Esophagus muscularis mucosa (tissue), 4 donors: ENCODE measurements around the gene APMAP. TPM values are rescaled to one million over a fixed set of nuclear protein-coding genes. Genes with fewer than 3 reads are reported as not detected.
A peak's percentile ranks its signal among the peaks of the same experiment; 100 is the strongest.

Experiments used
- DNase-seq: peaks from one replicate; pipeline ENCODE4 v3.0.0-alpha.2; 2017; ENCODE audit errors: extremely low spot score
- H3K27ac ChIP-seq, 4 donors: fragments of 200-600 bp; sonication (generic); replicated peaks in 1 of 4; 1 replicate in 3 of 4; 2 replicates in 1 of 4; pipeline ENCODE4 v1.5.1; 2016 to 2019; ENCODE audit warnings: mild to moderate bottlenecking in 1 of 4
- H3K27me3 ChIP-seq, 4 donors: fragments of 200-600 bp; sonication (generic); one replicate each; pipeline versions ENCODE4 v1.5.1 to v1.6.0; 2016 to 2019
- H3K36me3 ChIP-seq, 4 donors: fragments of 200-600 bp; sonication (generic); one replicate each; pipeline ENCODE4 v1.5.1; 2016 to 2019
- H3K4me1 ChIP-seq, 4 donors: fragments of 200-600 bp; sonication (generic); one replicate each; pipeline ENCODE4 v1.5.1; 2016 to 2019
- H3K4me3 ChIP-seq, 4 donors: fragments of 200-600 bp; sonication (generic); 1 replicate in 2 of 4; 2 replicates in 2 of 4; pipeline ENCODE4 v1.5.1; 2016 to 2019; ENCODE audit warnings: mild to moderate bottlenecking in 4 of 4, moderate library complexity in 1 of 4
- H3K9me3 ChIP-seq, 4 donors: fragments of 200-600 bp; sonication (generic); 1 replicate in 3 of 4; 2 replicates in 1 of 4; pipeline ENCODE4 v1.5.1; 2016 to 2019
- EP300 ChIP-seq: sonication (generic); formaldehyde crosslinking; IDR thresholded peaks from one replicate; pipeline ENCODE4 v1.6.1; 2017; ENCODE audit warnings: antibody characterized with exemption
- POLR2A ChIP-seq: fragments of 450-650 bp; IDR thresholded peaks from one replicate; pipeline ENCODE4 v1.6.1; 2017; ENCODE audit warnings: antibody characterized with exemption, moderate library complexity, mild to moderate bottlenecking, low read depth
- POLR2AphosphoS5 ChIP-seq, 2 donors: sonication (generic); formaldehyde crosslinking; IDR thresholded peaks; one replicate each; pipeline ENCODE4 v1.6.1; 2017; ENCODE audit warnings: antibody characterized with exemption in 2 of 2
- WGBS: methylation state at CpG from one replicate; pipeline ENCODE4 v1.1.5; 2018; 5-methylcytosine and 5-hydroxymethylcytosine counted together
- intact Hi-C: fragments of 100-400 bp; cut with DNase I; formaldehyde crosslinking; loops from one replicate; pipeline ENCODE4 v1.15.1; 2023
- total RNA-seq, 4 donors: library from RNA; depleted of rRNA; stranded (reverse); fragments of >200 nt; gene quantifications; one replicate each; pipeline versions ENCODE4 v1.1.0 to v1.2.1, GENCODE V29; 2016
- TF ChIP-seq, protein P1 (sequence below), 3 experiments: fragments of 200-600 bp in 2 of 3; fragments of 450-650 bp in 1 of 3; sonication (generic) in 2 of 3; IDR thresholded peaks; one replicate each; pipeline ENCODE4 v1.5.1; 2017 to 2019; ENCODE audit warnings: antibody characterized with exemption in 3 of 3, mild to moderate bottlenecking in 2 of 3, moderate library complexity in 1 of 3

APMAP gene, protein sequence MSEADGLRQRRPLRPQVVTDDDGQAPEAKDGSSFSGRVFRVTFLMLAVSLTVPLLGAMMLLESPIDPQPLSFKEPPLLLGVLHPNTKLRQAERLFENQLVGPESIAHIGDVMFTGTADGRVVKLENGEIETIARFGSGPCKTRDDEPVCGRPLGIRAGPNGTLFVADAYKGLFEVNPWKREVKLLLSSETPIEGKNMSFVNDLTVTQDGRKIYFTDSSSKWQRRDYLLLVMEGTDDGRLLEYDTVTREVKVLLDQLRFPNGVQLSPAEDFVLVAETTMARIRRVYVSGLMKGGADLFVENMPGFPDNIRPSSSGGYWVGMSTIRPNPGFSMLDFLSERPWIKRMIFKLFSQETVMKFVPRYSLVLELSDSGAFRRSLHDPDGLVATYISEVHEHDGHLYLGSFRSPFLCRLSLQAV
- total RNA-seq = 10 to 100 TPM; 21.6 to 35.6 (median 32.5) TPM

- H3K27ac ChIP-seq = peak within 1 kb of the TSS; percentile 88 to 95 (median 93)
- TF ChIP-seq EP300 (no peak), POLR2A (peak; percentile 94), POLR2AphosphoS5 (IDR thresholded peaks at IDR 0.05) (peak; percentile 99)
- no peaks in the 10 kb centered on the region for H3K27me3 ChIP-seq
- peak within 1 kb of the TSS; percentile 68 to 93 (median 82) for H3K4me3 ChIP-seq
- intact Hi-C loops = loop anchor here (5.0 to 10.0 kb wide), 4 partner anchors 205 to 400 kb away; partner anchors contain the start of genes ABHD12, ENTPD6 and PYGB
- H3K4me1 ChIP-seq = peaks cover 44 to 66% (median 54%) of the 10 kb centered on the region in 4 donors
- H3K9me3 ChIP-seq = no peaks in the 10 kb centered on the region
- DNase-seq = peak; percentile 99
- WGBS = under 1% methylated on average over 32 of the region's 69 CpGs
- H3K36me3 ChIP-seq = no peaks in the 10 kb centered on the region
These were observed at the start of gene APMAP for GRCh38 chr20:24992487-24993205. Gene APMAP (minus strand): TSS chr20:24992751. CDS start chr20:24992688, 63 bp downstream.

- no peaks in the 10 kb centered on the region for H3K9me3 ChIP-seq
- H3K27ac ChIP-seq = peak overlapping the region; percentile 83 to 92 (median 88)
- peaks cover 9 to 26% (median 15%) of the 10 kb centered on the region in 4 donors for H3K36me3 ChIP-seq
- WGBS = 98% methylated on average over 8 of the region's 21 CpGs
- H3K4me1 ChIP-seq = peaks cover 97 to 99% (median 98%) of the 10 kb centered on the region in 4 donors
- TF ChIP-seq EP300 = no peak
- no peak for TF ChIP-seq POLR2A
- no peak for TF ChIP-seq POLR2AphosphoS5 (IDR thresholded peaks at IDR 0.05)
- TF ChIP-seq, protein P1, sequence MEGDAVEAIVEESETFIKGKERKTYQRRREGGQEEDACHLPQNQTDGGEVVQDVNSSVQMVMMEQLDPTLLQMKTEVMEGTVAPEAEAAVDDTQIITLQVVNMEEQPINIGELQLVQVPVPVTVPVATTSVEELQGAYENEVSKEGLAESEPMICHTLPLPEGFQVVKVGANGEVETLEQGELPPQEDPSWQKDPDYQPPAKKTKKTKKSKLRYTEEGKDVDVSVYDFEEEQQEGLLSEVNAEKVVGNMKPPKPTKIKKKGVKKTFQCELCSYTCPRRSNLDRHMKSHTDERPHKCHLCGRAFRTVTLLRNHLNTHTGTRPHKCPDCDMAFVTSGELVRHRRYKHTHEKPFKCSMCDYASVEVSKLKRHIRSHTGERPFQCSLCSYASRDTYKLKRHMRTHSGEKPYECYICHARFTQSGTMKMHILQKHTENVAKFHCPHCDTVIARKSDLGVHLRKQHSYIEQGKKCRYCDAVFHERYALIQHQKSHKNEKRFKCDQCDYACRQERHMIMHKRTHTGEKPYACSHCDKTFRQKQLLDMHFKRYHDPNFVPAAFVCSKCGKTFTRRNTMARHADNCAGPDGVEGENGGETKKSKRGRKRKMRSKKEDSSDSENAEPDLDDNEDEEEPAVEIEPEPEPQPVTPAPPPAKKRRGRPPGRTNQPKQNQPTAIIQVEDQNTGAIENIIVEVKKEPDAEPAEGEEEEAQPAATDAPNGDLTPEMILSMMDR (IDR thresholded peaks at IDR 0.05) = no peak
- no peak overlapping the region for H3K4me3 ChIP-seq
- no peak for DNase-seq
- H3K27me3 ChIP-seq = no peaks in the 10 kb centered on the region
- intact Hi-C loops = loop anchor here (5.0 kb wide), 1 partner anchor 40 kb away; no protein-coding TSS in a partner anchor
These were observed 49.4 kb upstream of the APMAP start for GRCh38 chr20:25041813-25042530.

DNA sequence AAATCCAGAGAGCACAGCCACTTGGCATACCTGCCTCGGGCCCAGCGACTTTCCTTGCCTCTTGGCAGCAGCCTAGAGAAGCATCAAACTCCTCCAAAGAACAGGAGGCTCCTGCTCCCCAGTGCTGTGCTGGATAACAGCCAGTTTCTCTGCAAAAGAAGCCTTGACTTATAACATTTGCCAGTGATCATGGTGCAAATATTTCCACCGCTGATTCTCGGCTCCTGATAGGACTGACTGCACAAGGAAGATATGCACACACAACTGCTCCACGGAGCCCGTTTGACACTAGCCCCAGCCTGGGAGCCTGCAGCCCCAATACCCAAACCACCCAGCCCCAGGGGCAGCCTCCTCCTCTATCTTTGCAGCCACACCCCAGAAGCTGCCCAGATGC, 47.9 kb upstream of the APMAP start:
- H3K36me3 ChIP-seq = peaks cover 0 to 11% (median 4%) of the 10 kb centered on the region in 4 donors
- no peaks in the 10 kb centered on the region for H3K9me3 ChIP-seq
- DNase-seq = no peak
- TF ChIP-seq EP300 = no peak
- TF ChIP-seq, protein P1 (IDR thresholded peaks at IDR 0.05) = no peak
- TF ChIP-seq POLR2A = no peak
- peak in 1 of 2 donors; percentile 49 for TF ChIP-seq POLR2AphosphoS5 (IDR thresholded peaks at IDR 0.05)
- intact Hi-C loops = loop anchor here (5.0 kb wide), 1 partner anchor 38 kb away; no protein-coding TSS in a partner anchor
- peak overlapping the region; percentile 83 to 92 (median 88) for H3K27ac ChIP-seq
- no peaks in the 10 kb centered on the region for H3K27me3 ChIP-seq
- peak overlapping the region in 3 of 4 donors; percentile 2 to 28 (median 17) for H3K4me3 ChIP-seq
- 26% methylated on average over 6 of the region's 6 CpGs for WGBS
- H3K4me1 ChIP-seq = peaks cover 100% of the 10 kb centered on the region in 4 donors

- peak overlapping the region; percentile 83 to 92 (median 88) for H3K27ac ChIP-seq
- H3K36me3 ChIP-seq = peaks cover 0 to 5% (median 0%) of the 10 kb centered on the region in 4 donors
- H3K4me3 ChIP-seq = peak overlapping the region in 3 of 4 donors; percentile 2 to 28 (median 17)
- no peaks in the 10 kb centered on the region for H3K9me3 ChIP-seq
- peak; percentile 98 for DNase-seq
- peaks cover 97 to 100% (median 99%) of the 10 kb centered on the region in 4 donors for H3K4me1 ChIP-seq
- intact Hi-C loops = loop anchor here (5.0 kb wide), 1 partner anchor 38 kb away; no protein-coding TSS in a partner anchor
- TF ChIP-seq EP300 = peak; percentile 70
- no peak for TF ChIP-seq POLR2A
- peak; percentile 93 to 97 for TF ChIP-seq POLR2AphosphoS5 (IDR thresholded peaks at IDR 0.05)
- TF ChIP-seq, protein P1 (IDR thresholded peaks at IDR 0.05) = no peak
- no peaks in the 10 kb centered on the region for H3K27me3 ChIP-seq
- WGBS = 21% methylated on average over 9 of the region's 9 CpGs
These were observed 47.3 kb upstream of the APMAP start for GRCh38 chr20:25039697-25040437.
